ENCODE measurements around the gene TELO2.

- no peak for TF ChIP-seq ZFX (IDR thresholded peaks at IDR 0.05; ENCODE audit: borderline replicate concordance)
- no peak for TF ChIP-seq CTCF (IDR thresholded peaks at IDR 0.05)
Observed at GRCh38 chr16:1468426-1468810, 24.7 kb upstream of the TELO2 start.
